Thyroid gland (tissue), 4 donors: Measurements from ENCODE around the gene CD209.

Experiments used
- POLR2A ChIP-seq, 2 donors: fragments of 450-650 bp; IDR thresholded peaks; one replicate each; pipeline ENCODE4 v1.6.1; 2017; ENCODE audit warnings: antibody characterized with exemption in 2 of 2, mild to moderate bottlenecking in 2 of 2, moderate library complexity in 1 of 2
- TF ChIP-seq, protein P1 (sequence below), 6 experiments: fragments of 200-600 bp in 3 of 6; fragments of 450-650 bp in 3 of 6; sonication (generic) in 3 of 6; IDR thresholded peaks; one replicate each; pipeline ENCODE4 v1.5.1; 2016 to 2019; ENCODE audit warnings: antibody characterized with exemption in 6 of 6, mild to moderate bottlenecking in 2 of 6, inconsistent platforms in 1 of 6, moderate library complexity in 1 of 6

DNA sequence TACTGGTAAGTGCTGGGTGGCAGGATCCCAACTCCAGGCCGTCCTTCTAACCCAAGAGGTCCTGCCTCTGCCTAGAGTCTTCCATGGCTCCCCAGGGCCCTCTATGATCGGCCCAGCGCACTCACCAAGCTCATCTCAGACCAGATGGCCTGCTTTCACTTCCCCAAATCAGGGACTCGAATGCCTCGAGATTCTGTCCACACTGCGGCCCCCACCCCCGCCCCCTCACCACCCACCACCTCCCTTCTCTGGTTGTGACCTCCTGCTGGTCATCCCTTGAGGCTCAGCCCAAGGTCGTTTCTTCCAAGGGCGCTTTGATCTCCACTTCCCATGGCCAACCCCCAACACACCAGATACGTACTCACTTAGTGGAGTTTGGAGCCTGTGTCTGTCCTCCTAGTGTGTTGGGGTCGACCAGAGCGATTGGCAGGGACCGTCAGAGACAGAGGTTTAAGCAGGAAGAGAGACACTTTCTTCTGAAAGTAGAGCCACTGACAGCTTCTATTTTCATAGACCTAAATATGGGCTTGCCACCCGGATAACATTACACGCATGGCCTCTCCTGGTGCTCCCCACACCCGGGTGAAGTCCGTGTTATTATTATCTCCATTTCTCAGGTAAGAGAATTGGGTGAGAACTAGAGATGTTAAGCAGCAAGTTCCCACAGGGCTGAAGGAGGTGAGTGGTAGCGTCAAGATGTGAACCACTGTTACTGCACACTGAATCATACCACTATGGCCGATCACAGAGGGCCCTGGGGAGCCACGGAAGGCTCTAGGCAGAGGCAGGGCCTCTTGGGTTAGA is 45.5 kb downstream of the CD209 start, which contains the start of gene FCER2:
- TF ChIP-seq, protein P1, sequence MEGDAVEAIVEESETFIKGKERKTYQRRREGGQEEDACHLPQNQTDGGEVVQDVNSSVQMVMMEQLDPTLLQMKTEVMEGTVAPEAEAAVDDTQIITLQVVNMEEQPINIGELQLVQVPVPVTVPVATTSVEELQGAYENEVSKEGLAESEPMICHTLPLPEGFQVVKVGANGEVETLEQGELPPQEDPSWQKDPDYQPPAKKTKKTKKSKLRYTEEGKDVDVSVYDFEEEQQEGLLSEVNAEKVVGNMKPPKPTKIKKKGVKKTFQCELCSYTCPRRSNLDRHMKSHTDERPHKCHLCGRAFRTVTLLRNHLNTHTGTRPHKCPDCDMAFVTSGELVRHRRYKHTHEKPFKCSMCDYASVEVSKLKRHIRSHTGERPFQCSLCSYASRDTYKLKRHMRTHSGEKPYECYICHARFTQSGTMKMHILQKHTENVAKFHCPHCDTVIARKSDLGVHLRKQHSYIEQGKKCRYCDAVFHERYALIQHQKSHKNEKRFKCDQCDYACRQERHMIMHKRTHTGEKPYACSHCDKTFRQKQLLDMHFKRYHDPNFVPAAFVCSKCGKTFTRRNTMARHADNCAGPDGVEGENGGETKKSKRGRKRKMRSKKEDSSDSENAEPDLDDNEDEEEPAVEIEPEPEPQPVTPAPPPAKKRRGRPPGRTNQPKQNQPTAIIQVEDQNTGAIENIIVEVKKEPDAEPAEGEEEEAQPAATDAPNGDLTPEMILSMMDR (IDR thresholded peaks at IDR 0.05): no peak
- no peak for TF ChIP-seq POLR2A (IDR thresholded peaks at IDR 0.05)
